Measurements from ENCODE around the gene EHMT1.

EHMT1 gene

GRCh38 chr9:137813651-137814415 is 195.0 kb downstream of the EHMT1 start:
- no peak for DNase-seq

GRCh38 chr9:137814436-137814835 is 195.6 kb downstream of the EHMT1 start:
- no peak for DNase-seq

- no peak for DNase-seq
Measured at GRCh38 chr9:137814841-137815240, 196.0 kb downstream of the EHMT1 start.

GRCh38 chr9:137815256-137816255 is 196.8 kb downstream of the EHMT1 start:
- DNase-seq, result no peak

- no peak for DNase-seq
Measured at GRCh38 chr9:137816531-137817235, 197.9 kb downstream of the EHMT1 start.

- DNase-seq, result no peak
Measured at GRCh38 chr9:137817236-137818200, 198.7 kb downstream of the EHMT1 start.

- no peak for DNase-seq
Measured at GRCh38 chr9:137818286-137818685, 199.5 kb downstream of the EHMT1 start.

GRCh38 chr9:137820161-137820855 is 201.5 kb downstream of the EHMT1 start:
- DNase-seq, result no peak

GRCh38 chr9:137823986-137824771 is 205.4 kb downstream of the EHMT1 start:
- no peak for DNase-seq

- DNase-seq, result peak; percentile 44
Measured at GRCh38 chr9:137825324-137825989, 206.7 kb downstream of the EHMT1 start.

GRCh38 chr9:137827908-137828526 is 209.2 kb downstream of the EHMT1 start:
- DNase-seq, result no peak

- no peak for DNase-seq
Measured at GRCh38 chr9:137828527-137829259, 209.9 kb downstream of the EHMT1 start.

GRCh38 chr9:137829260-137829996 is 210.6 kb downstream of the EHMT1 start:
- DNase-seq, result no peak

- DNase-seq, result no peak
Measured at GRCh38 chr9:137832191-137832700, 213.4 kb downstream of the EHMT1 start.

- no peak for DNase-seq
Measured at GRCh38 chr9:137832830-137833590, 214.2 kb downstream of the EHMT1 start.

GRCh38 chr9:137833721-137834613 is 215.2 kb downstream of the EHMT1 start:
- no peak for DNase-seq

Measured in suppressor macrophage treated with lipopolysaccharide for 4 hours (primary cell).